HG03108 (cell line): ENCODE results near the gene BCL2L2.
"Not testable (repeated sequence)": the region's sequence is repeated elsewhere in the genome, so short reads cannot be mapped to it uniquely, and the experiment has no call there.

ENCODE experiments used
- ATAC-seq: cut with Tn5 transposase; IDR thresholded peaks from one replicate; pipeline ENCODE4 v1.9.1; 2021; ENCODE audit warnings: moderate library complexity; ENCODE audit not compliant: unreplicated experiment

Gene BCL2L2

DNA sequence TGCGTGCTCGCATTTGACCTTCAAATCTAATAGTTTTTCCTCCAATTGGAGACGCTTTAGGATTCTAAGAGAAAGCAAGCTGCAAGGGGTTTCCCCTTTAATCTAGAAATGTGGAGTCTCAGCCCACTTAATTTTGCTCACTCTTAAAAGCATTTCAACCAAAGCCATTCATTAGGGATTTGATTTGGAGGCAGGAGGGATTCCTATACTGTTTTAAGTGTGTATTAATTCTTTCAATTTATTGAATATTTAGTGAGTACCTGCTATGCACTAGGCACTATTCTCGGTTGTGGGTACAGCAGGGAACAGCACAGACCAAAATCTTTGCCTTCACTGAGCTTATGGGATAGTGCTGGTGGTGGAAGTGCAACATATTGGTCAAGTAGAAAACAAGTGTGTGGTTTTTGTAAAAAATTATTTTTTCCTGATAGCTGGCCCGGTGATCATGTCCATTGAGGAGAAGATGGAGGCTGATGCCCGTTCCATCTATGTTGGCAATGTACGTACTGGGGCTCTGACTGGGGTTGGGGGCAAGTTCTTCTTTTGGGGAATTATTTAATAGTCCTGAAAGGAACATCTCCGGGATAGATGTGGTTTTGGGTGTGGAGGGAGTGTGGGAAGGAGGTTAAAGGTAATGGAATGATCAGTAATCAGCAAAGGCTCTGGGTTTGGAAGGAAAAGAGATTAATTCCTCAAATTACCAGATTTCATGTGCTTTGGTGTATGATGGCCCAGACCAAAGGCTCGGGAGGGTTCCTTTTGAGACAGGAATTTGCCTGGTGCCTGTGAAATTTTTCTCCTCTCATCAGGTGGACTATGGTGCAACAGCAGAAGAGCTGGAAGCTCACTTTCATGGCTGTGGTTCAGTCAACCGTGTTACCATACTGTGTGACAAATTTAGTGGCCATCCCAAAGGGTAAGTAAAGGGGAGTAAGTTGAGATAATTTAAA is 16.2 kb downstream of the BCL2L2 start:
- no peak for ATAC-seq

- no peak for ATAC-seq
Observed at GRCh38 chr14:23323838-23324454, 17.3 kb downstream of the BCL2L2 start.

DNA sequence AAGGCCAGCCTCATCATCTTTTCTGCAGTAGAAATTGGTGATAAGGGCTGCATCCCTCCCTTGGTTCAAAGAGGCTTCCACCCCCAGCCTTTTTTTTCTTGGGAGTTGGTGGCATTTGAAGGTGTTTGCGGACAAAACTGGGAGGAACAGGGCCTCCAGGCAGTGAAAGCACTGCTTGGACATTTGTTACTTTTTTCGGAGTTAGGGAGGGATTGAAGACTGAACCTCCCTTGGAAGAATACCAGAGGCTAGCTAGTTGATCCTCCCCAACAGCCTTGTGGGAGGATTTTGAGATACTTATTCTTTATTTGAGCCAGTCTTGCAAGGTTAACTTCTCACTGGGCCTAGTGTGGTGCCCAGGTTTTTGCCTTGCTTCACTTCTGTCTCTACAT is 17.8 kb downstream of the BCL2L2 start:
- no peak for ATAC-seq

- ATAC-seq: no peak
Observed at GRCh38 chr14:23324993-23325392, 18.4 kb downstream of the BCL2L2 start.

DNA sequence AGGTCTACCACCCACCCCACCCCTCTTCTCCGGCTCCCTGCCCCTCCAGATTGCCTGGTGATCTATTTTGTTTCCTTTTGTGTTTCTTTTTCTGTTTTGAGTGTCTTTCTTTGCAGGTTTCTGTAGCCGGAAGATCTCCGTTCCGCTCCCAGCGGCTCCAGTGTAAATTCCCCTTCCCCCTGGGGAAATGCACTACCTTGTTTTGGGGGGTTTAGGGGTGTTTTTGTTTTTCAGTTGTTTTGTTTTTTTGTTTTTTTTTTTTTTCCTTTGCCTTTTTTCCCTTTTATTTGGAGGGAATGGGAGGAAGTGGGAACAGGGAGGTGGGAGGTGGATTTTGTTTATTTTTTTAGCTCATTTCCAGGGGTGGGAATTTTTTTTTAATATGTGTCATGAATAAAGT is 19.1 kb downstream of the BCL2L2 start:
- not testable (repeated sequence) for ATAC-seq

GRCh38 chr14:23326491-23327332 is 20.1 kb downstream of the BCL2L2 start:
- ATAC-seq: no peak

GRCh38 chr14:23327947-23328744 is 21.5 kb downstream of the BCL2L2 start:
- ATAC-seq: no peak

DNA sequence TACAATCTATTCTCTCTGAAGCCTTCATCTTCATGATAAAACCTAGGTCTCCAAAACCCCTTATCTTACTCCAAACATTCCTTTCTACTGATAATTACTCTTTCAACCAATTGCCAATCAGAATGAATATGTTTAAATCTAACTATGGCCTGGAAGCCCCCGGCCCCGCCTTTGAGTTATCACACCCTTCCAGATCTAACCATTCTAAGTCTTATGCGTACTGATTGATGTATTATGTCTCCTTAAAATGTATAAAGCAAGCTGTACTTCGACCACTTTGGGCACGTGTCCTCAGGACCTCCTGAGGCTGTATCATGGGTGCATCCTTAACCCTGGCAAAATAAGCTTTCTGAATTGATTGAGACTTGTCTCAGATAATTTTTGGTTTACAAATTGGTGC is 29.0 kb downstream of the BCL2L2 start:
- ATAC-seq: no peak

DNA sequence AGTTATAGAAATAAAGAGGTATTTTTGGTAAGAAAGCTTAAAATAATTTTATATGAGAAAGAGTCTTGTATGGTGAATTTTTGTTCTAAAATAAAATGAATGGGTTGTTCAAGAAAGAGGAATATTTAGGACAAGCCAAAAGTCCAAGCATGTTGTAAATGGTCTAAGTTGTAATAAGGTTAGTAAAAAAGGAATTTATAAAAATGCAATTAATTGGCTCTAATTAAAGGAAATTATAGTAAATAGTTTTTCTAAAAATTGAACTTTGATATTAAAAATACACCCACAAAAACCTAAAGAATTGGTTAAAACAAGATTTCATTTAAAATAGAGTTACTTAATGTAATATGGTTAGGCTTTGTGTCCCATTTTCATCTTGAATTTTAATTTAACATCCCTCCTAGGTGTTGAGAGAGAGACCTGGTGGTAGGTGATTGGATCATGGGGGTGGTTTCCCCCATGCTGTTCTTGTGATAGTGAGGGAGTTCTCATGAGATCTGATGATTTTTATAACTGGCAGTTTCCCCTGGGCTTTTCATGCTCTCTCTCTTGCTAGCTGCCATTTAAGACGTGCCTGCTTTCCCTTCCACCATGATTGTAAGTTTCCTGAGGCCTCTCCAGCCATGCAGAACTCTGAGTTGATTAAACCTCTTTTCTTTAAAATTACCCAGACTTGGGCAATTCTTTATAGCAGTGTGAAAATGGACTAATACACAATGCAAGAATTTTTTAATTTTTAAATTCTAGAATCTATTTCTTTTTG is 33.1 kb downstream of the BCL2L2 start:
- ATAC-seq: no peak

DNA sequence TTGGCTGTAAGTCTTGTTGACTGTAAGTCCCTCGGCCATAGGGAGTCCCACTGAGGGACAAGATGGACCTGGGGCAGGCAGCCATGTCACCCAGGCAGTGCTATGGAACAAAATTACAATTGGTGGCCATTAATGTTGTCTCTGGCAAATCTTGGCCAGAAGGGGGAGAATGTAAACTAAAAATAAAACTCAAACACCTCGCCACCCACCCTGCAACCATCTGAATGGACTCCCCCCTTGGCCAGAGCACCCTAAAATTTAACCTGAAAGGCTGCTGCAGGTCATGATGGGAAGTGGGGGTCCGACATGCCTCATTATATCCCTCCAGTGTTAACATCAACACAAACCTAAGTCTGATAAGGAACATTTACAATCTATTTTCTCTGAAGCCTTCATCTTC is 37.8 kb downstream of the BCL2L2 start:
- ATAC-seq: no peak

GRCh38 chr14:23345987-23346692 is 39.5 kb downstream of the BCL2L2 start:
- no peak for ATAC-seq

DNA sequence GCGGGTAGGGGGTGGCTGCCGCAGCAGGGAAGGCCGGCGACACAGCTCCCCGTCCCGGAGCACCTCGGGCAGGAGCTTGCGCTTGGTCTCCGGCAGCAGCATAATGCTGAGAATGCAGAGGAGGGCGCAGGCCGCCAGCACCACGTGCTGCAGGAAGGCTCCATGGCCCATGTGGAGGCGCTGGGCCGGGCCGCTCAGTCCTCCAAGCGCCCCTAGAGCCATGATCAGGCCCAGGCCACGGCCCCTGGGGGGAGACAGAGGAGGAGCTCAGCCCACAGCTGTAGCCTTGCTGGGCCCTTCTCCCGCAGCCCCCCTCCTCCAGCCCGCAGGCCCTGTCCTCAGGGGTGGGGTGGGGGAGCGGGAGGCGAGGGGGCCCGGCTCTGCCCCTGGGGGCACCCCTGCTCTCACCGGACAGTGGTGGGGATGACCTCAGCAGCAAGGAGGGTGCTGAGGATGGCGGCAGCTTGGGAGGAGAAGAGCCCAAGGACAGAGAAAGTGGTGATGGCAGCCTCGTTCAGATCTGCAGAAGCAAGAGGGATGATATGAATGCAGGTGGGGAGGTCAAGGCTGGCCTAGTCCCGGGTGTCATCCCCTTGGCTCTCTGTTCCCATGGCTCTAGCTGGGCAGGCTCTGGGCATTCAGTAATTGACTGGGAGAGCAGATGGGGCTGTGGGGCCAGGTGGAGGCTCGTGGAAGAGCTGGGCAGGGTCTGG is 40.2 kb downstream of the BCL2L2 start:
- ATAC-seq: no peak

GRCh38 chr14:23347406-23348296 is 41.0 kb downstream of the BCL2L2 start:
- no peak for ATAC-seq

DNA sequence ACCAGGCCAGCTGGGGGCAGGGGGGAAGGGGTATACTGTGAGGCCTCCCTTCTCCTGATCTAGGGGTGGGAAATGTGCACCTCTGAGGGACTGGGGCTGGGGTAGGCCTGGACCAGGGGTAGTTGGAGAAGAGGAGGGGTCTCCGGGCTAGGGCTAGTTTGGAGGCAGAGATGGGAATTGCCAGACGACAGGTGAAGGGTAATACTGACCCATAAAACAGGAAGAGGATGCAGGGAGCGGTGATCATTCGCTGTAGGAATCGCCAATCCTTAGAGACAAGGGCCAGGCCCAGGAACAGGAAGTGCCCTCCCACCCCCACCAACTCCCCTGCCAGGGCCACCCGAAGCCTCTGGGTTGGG is 41.6 kb downstream of the BCL2L2 start:
- ATAC-seq: no peak

- ATAC-seq: no peak
Observed at GRCh38 chr14:23349156-23349845, 42.7 kb downstream of the BCL2L2 start.

DNA sequence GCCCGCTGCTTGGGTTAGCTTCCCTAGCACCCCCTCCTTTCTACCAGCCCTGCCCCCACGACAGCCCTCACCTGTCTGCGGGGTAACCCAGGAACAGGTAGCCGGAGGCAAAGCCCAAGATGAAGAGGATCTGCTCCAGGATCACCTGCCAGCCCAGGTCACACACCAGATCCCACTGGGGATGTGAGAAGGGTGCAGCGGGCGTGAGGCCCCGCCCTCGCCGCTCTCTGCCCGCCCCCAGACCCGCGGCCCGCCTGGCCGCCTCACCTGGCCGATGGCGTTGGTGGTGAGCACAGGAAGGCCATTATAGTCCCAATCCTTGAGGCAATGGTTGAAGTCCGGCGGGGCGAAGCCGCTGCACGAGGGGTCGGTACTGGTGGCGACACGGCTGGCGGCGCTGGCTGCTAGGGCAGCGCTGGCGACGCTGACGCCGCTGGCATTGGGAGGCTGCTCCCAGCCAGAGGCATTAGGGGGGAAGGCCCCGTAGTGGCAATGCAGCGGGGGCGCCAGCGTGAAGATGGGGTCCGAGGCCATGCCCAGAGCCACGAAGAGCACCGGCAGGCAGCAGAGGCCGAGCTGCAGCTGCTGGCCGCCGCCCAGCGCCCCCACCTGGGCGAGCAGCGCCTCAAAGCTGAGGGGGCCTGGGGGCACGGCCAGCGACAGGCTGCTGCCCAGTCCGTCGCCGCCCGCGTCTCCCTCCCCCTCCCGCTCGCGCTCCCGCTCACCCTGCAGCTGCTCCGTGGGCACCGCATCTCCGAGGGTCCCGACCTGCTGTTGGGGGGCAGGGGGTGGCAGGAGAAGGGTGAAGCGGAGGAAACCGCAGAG is 45.3 kb downstream of the BCL2L2 start:
- ATAC-seq: no peak
